HCEC 1CT (cell line): ENCODE results near the gene TMPRSS7.
A peak's percentile ranks its signal among the peaks of the same experiment; 100 is the strongest.

Experiments
- DNase-seq: peaks from one replicate; pipeline ENCODE4 v3.0.0-alpha.2; 2017

Gene TMPRSS7

GRCh38 chr3:112104774-112105173 is 70.2 kb downstream of the TMPRSS7 start:
- no peak for DNase-seq

- no peak for DNase-seq
Observed at GRCh38 chr3:112109322-112109721, 74.8 kb downstream of the TMPRSS7 start.

- peak; percentile 62 for DNase-seq
Observed at GRCh38 chr3:112111785-112112402, 77.4 kb downstream of the TMPRSS7 start.

GRCh38 chr3:112114576-112115160 is 80.1 kb downstream of the TMPRSS7 start:
- DNase-seq, result no peak

GRCh38 chr3:112115161-112115739 is 80.7 kb downstream of the TMPRSS7 start:
- DNase-seq, result no peak

GRCh38 chr3:112115806-112116383 is 81.4 kb downstream of the TMPRSS7 start:
- no peak for DNase-seq

- DNase-seq, result no peak
Observed at GRCh38 chr3:112116748-112117186, 82.2 kb downstream of the TMPRSS7 start.

- DNase-seq, result no peak
Observed at GRCh38 chr3:112117415-112117814, 82.9 kb downstream of the TMPRSS7 start.

GRCh38 chr3:112117841-112118571 is 83.5 kb downstream of the TMPRSS7 start:
- DNase-seq, result no peak

GRCh38 chr3:112119962-112120836 is 85.7 kb downstream of the TMPRSS7 start:
- no peak for DNase-seq

GRCh38 chr3:112121577-112122547 is 87.3 kb downstream of the TMPRSS7 start:
- no peak for DNase-seq

GRCh38 chr3:112122870-112123269 is 88.3 kb downstream of the TMPRSS7 start:
- DNase-seq, result no peak

GRCh38 chr3:112123548-112123947 is 89.0 kb downstream of the TMPRSS7 start:
- DNase-seq, result no peak

- no peak for DNase-seq
Observed at GRCh38 chr3:112124907-112125607, 90.5 kb downstream of the TMPRSS7 start.

- DNase-seq, result no peak
Observed at GRCh38 chr3:112126511-112126911, 92.0 kb downstream of the TMPRSS7 start.

- no peak for DNase-seq
Observed at GRCh38 chr3:112127522-112128494, 93.3 kb downstream of the TMPRSS7 start.

GRCh38 chr3:112128843-112129727 is 94.5 kb downstream of the TMPRSS7 start:
- DNase-seq, result no peak
